K562 (cell line): ENCODE data around the gene ITPRIP. TPM values are rescaled to one million over a fixed set of nuclear protein-coding genes. Genes with fewer than 3 reads are reported as not detected.

Source experiments
- ARID1B ChIP-seq: fragments of 450-650 bp; IDR thresholded peaks from 2 replicates; pipeline ENCODE4 v1.6.1; 2016; ENCODE audit warnings: antibody characterized with exemption, mild to moderate bottlenecking, inconsistent platforms
- BACH1 ChIP-seq: fragments of 200-800 bp; sonication (Bioruptor generic); IDR thresholded peaks from 2 replicates; pipeline ENCODE4 v1.6.1; 2016; ENCODE audit warnings: missing genetic modification characterization, missing compliant biosample characterization
- ESRRA ChIP-seq: fragments of 450-650 bp; IDR thresholded peaks from 2 replicates; pipeline ENCODE4 v1.6.1; 2014; ENCODE audit warnings: low read depth, mild to moderate bottlenecking, moderate library complexity, borderline replicate concordance
- ETV6 ChIP-seq, 3 experiments: fragments of 150-350 bp in 1 of 3; sonication (generic) in 1 of 3; formaldehyde crosslinking in 1 of 3; IDR thresholded peaks; 2 replicates each; pipeline versions ENCODE4 v1.6.1 to v1.8.0; 2014 to 2022; ENCODE audit warnings: borderline replicate concordance in 2 of 3, low read depth in 2 of 3, antibody characterized with exemption in 1 of 3, low read length in 1 of 3, mild to moderate bottlenecking in 1 of 3, missing genetic modification reagents in 1 of 3
- FOXA1 ChIP-seq: fragments of 450-650 bp; IDR thresholded peaks from 2 replicates; pipeline ENCODE4 v1.6.1; 2016; ENCODE audit warnings: mild to moderate bottlenecking, borderline replicate concordance
- GABPB1 ChIP-seq: sonication (generic); formaldehyde crosslinking; IDR thresholded peaks from 2 replicates; pipeline ENCODE4 v1.8.0; 2022; ENCODE audit warnings: mild to moderate bottlenecking, missing genetic modification reagents
- GATA2 ChIP-seq: sonication (generic); formaldehyde crosslinking; IDR thresholded peaks from 2 replicates; pipeline ENCODE4 v1.4.0; 2020; ENCODE audit warnings: mild to moderate bottlenecking, missing genetic modification reagents
- HDGF ChIP-seq: fragments of 450-650 bp; IDR thresholded peaks from 2 replicates; pipeline ENCODE4 v1.6.1; 2016
- HIVEP1 ChIP-seq: fragments of 250-450 bp; sonication (Bioruptor Pico); IDR thresholded peaks from 2 replicates; pipeline ENCODE4 v1.4.0; 2020; ENCODE audit warnings: mild to moderate bottlenecking
- PHF21A ChIP-seq: fragments of 450-650 bp; IDR thresholded peaks from 2 replicates; pipeline ENCODE4 v1.6.1; 2017; ENCODE audit warnings: low read depth, borderline replicate concordance
- RBBP5 ChIP-seq: fragments of 200-600 bp; sonication (generic); IDR thresholded peaks from 2 replicates; pipeline ENCODE4 v1.6.1; 2012; ENCODE audit warnings: borderline replicate concordance, mild to moderate bottlenecking, low read length, control low read depth, inconsistent platforms; ENCODE audit not compliant: insufficient read depth, poor library complexity, severe bottlenecking
- SAFB ChIP-seq: fragments of 200-400 bp; formaldehyde crosslinking; IDR thresholded peaks from 2 replicates; pipeline ENCODE4 v1.6.1; 2017; ENCODE audit warnings: low read depth, low read length, borderline replicate concordance
- TAF9B ChIP-seq: fragments of 450-650 bp; IDR thresholded peaks from 2 replicates; pipeline ENCODE4 v1.6.1; 2018; ENCODE audit warnings: mild to moderate bottlenecking; ENCODE audit not compliant: partially characterized antibody
- TEAD2 ChIP-seq: fragments of 450-650 bp; IDR thresholded peaks from 2 replicates; pipeline ENCODE4 v1.6.1; 2016; ENCODE audit warnings: missing genetic modification characterization, control low read depth, missing compliant biosample characterization
- ZC3H8 ChIP-seq: fragments of 450-650 bp; IDR thresholded peaks from 2 replicates; pipeline ENCODE4 v1.6.1; 2017
- ZKSCAN3 ChIP-seq: fragments of 250-450 bp; sonication (Bioruptor Pico); IDR thresholded peaks from 2 replicates; pipeline ENCODE4 v1.4.0; 2020
- ZNF24 ChIP-seq: fragments of 450-650 bp; IDR thresholded peaks from 2 replicates; pipeline ENCODE4 v1.6.1; 2016
- polyA plus RNA-seq, 8 experiments: library from polyadenylated mRNA; depleted of rRNA in 4 of 8; stranded (reverse) in 5 of 8; unstranded in 3 of 8; fragments of >200 nt; fragmentation: Nextera tagmentation in 2 of 8; fragmentation: Illumina TruSeq in 1 of 8; extraction: Ambion mirVana in 2 of 8; extraction: Trizol in 1 of 8; gene quantifications; 2 replicates each; pipeline versions ENCODE4 v1.2.1 to v1.2.3, GENCODE V29; 2011 to 2014; ENCODE audit warnings: inconsistent platforms in 1 of 8, missing spikeins in 1 of 8
- total RNA-seq, 7 experiments: library from RNA; depleted of rRNA in 6 of 7; stranded (reverse); fragments of >200 nt in 6 of 7; fragmentation: Illumina TruSeq in 2 of 7; extraction: Trizol in 2 of 7; gene quantifications; 2 replicates each; pipeline versions ENCODE4 v1.2.1 to v1.2.3, GENCODE V29; 2011 to 2021; ENCODE audit warnings: low replicate concordance in 1 of 7
- TF ChIP-seq, protein P1 (sequence below): fragments of 250-450 bp; sonication (Bioruptor Pico); IDR thresholded peaks from 2 replicates; pipeline ENCODE4 v1.8.0; 2022; ENCODE audit warnings: inconsistent platforms, mild to moderate bottlenecking, moderate library complexity, borderline replicate concordance
- TF ChIP-seq, protein P2 (sequence below), 2 experiments: fragments of 450-650 bp in 1 of 2; sonication (generic) in 1 of 2; formaldehyde crosslinking; conservative IDR thresholded peaks; 2 replicates each; pipeline versions ENCODE4 v1.4.0 to v1.8.1; 2020 to 2022; ENCODE audit warnings: mild to moderate bottlenecking in 1 of 2, missing genetic modification reagents in 1 of 2
- TF ChIP-seq, protein P3 (sequence below), 2 experiments: fragments of 450-650 bp; IDR thresholded peaks; 2 replicates each; pipeline ENCODE4 v1.6.1; 2018; ENCODE audit warnings: mild to moderate bottlenecking in 2 of 2, low read depth in 1 of 2; ENCODE audit not compliant: partially characterized antibody in 2 of 2
- TF ChIP-seq, protein P4 (sequence below): fragments of 250-450 bp; sonication (Bioruptor Pico); IDR thresholded peaks from 2 replicates; pipeline ENCODE4 v1.5.0; 2022; ENCODE audit warnings: mild to moderate bottlenecking

ITPRIP gene
- total and polyA plus RNA-seq, 9 of the 15 experiments (the other 6 are each of a cell fraction or from before 2014, with no cell fraction given): 4.4 to 28.5 (median 10.9) TPM

DNA sequence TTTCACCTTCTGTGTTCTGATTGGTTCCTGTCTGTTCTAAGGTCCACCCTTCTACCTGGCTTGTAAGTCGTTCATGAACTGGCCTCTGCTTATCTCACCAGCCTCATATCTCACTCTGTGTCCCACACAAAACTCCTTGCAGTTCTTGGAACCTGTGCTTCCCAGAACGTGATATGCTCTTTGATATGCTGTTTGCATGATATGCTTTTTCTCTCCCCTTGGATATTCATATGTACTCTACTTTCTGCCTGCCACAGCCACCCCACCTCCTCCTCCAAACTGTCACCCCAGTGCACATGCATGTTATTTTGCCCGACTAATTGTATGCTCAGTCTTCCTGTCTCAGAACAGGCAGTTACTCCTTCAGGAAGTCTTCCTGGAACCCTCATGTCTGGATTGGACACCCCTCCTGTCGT lies 1.9 kb upstream of the ITPRIP start (continued):
- TF ChIP-seq SAFB: no peak
- TF ChIP-seq RBBP5: peak; percentile 28
- no peak for TF ChIP-seq ZNF24
- TF ChIP-seq FOXA1: no peak
- TF ChIP-seq BACH1: no peak
- no peak for TF ChIP-seq TEAD2
- no peak for TF ChIP-seq ETV6 (IDR thresholded peaks at IDR 0.05; ENCODE audit: borderline replicate concordance in 1 of 2, low read depth in 2 of 2, low read length in 1 of 2)
- TF ChIP-seq ETV6 (CRISPR knock-in tag; IDR thresholded peaks at IDR 0.05; ENCODE audit: borderline replicate concordance): no peak
- TF ChIP-seq, protein P1, sequence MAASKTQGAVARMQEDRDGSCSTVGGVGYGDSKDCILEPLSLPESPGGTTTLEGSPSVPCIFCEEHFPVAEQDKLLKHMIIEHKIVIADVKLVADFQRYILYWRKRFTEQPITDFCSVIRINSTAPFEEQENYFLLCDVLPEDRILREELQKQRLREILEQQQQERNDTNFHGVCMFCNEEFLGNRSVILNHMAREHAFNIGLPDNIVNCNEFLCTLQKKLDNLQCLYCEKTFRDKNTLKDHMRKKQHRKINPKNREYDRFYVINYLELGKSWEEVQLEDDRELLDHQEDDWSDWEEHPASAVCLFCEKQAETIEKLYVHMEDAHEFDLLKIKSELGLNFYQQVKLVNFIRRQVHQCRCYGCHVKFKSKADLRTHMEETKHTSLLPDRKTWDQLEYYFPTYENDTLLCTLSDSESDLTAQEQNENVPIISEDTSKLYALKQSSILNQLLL (CRISPR knock-in tag): no peak
- peak; percentile 91 for TF ChIP-seq ARID1B
- no peak for TF ChIP-seq PHF21A
- TF ChIP-seq, protein P2, sequence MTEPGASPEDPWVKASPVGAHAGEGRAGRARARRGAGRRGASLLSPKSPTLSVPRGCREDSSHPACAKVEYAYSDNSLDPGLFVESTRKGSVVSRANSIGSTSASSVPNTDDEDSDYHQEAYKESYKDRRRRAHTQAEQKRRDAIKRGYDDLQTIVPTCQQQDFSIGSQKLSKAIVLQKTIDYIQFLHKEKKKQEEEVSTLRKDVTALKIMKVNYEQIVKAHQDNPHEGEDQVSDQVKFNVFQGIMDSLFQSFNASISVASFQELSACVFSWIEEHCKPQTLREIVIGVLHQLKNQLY (CRISPR knock-in tag; conservative IDR thresholded peaks at IDR 0.05): no peak
- peak; percentile 44 for TF ChIP-seq TAF9B
- TF ChIP-seq HIVEP1 (CRISPR knock-in tag): no peak
- peak; percentile 58; the same call in 1 of the 2 replicates for TF ChIP-seq GATA2 (CRISPR knock-in tag)
- TF ChIP-seq GABPB1 (CRISPR knock-in tag): no peak
- no peak for TF ChIP-seq ZKSCAN3
- TF ChIP-seq ESRRA: no peak
- TF ChIP-seq ZC3H8: no peak
- TF ChIP-seq, protein P3, sequence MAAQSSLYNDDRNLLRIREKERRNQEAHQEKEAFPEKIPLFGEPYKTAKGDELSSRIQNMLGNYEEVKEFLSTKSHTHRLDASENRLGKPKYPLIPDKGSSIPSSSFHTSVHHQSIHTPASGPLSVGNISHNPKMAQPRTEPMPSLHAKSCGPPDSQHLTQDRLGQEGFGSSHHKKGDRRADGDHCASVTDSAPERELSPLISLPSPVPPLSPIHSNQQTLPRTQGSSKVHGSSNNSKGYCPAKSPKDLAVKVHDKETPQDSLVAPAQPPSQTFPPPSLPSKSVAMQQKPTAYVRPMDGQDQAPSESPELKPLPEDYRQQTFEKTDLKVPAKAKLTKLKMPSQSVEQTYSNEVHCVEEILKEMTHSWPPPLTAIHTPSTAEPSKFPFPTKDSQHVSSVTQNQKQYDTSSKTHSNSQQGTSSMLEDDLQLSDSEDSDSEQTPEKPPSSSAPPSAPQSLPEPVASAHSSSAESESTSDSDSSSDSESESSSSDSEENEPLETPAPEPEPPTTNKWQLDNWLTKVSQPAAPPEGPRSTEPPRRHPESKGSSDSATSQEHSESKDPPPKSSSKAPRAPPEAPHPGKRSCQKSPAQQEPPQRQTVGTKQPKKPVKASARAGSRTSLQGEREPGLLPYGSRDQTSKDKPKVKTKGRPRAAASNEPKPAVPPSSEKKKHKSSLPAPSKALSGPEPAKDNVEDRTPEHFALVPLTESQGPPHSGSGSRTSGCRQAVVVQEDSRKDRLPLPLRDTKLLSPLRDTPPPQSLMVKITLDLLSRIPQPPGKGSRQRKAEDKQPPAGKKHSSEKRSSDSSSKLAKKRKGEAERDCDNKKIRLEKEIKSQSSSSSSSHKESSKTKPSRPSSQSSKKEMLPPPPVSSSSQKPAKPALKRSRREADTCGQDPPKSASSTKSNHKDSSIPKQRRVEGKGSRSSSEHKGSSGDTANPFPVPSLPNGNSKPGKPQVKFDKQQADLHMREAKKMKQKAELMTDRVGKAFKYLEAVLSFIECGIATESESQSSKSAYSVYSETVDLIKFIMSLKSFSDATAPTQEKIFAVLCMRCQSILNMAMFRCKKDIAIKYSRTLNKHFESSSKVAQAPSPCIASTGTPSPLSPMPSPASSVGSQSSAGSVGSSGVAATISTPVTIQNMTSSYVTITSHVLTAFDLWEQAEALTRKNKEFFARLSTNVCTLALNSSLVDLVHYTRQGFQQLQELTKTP (IDR thresholded peaks at IDR 0.05; ENCODE audit: low read depth in 1 of 2, partially characterized antibody in 2 of 2): peak in 1 of 2 experiments; percentile 10
- 0 out of 2 replicates have a peak, but pooled peaks have one; percentile 54 for TF ChIP-seq HDGF
- TF ChIP-seq, protein P4, sequence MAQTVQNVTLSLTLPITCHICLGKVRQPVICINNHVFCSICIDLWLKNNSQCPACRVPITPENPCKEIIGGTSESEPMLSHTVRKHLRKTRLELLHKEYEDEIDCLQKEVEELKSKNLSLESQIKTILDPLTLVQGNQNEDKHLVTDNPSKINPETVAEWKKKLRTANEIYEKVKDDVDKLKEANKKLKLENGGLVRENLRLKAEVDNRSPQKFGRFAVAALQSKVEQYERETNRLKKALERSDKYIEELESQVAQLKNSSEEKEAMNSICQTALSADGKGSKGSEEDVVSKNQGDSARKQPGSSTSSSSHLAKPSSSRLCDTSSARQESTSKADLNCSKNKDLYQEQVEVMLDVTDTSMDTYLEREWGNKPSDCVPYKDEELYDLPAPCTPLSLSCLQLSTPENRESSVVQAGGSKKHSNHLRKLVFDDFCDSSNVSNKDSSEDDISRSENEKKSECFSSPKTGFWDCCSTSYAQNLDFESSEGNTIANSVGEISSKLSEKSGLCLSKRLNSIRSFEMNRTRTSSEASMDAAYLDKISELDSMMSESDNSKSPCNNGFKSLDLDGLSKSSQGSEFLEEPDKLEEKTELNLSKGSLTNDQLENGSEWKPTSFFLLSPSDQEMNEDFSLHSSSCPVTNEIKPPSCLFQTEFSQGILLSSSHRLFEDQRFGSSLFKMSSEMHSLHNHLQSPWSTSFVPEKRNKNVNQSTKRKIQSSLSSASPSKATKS (CRISPR knock-in tag): no peak
